ENCODE data around the gene AGT.

DNA sequence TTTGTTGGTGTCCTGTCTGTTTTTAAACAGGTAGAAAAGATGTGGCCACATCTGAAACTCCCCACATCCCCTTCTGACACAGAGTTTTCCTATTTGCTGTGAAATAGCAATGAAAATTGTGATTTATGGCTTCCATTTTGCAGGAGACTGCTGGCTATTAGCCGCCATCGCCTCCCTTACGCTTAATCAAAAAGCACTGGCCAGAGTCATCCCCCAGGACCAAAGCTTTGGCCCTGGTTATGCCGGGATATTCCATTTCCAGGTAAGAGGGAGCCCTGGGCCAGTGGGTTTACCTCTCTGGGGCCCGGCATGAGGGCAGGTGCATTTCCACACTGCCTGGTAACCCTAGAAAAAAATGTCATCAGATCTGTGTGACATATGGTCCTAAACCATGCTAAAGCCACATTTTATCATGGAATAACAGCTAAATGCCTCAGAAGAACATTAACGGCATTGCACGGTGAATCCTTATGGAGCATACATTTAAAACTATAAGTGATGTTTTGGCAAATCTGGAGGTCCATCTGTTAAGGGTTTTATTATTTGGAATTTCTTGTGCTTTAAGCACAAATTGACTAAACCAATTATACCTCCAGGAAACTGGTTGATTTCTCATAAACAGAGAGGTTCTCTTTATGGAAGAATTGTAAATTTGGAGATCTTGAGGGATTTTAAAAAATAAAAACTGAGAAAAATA lies 45.6 kb upstream of the AGT start:
- TF ChIP-seq CTCF (optimal IDR thresholded peaks at IDR 0.05 in 1 of 3, IDR thresholded peaks at IDR 0.05 in 1 of 3, conservative IDR thresholded peaks at IDR 0.05 in 1 of 3; ENCODE audit: extremely low read depth in 1 of 3, insufficient read depth in 2 of 3, low read length in 3 of 3) = no peak
- no peak for TF ChIP-seq EZH2 (IDR thresholded peaks at IDR 0.05; ENCODE audit: low read length)
